GM12892 (cell line): Measurements from ENCODE around the gene SLC3A2.

Experiments
- DNase-seq: peaks from one replicate; pipeline ENCODE4 v3.0.0; 2011; ENCODE audit not compliant: insufficient read length
- FAIRE-seq: peaks from 2 replicates; lab custom pipeline; 2011; peaks lifted over from hg19 to GRCh38; lab: Jason Lieb, UNC
- POLR2A ChIP-seq: IDR thresholded peaks from 2 replicates; pipeline ENCODE4 v1.6.1; 2011; ENCODE audit warnings: low read depth, low read length, control low read depth
- POLR2AphosphoS5 ChIP-seq: IDR thresholded peaks from 2 replicates; pipeline ENCODE4 v1.6.1; 2011; ENCODE audit warnings: low read depth, low read length, control low read depth
- TAF1 ChIP-seq: IDR thresholded peaks from 2 replicates; pipeline ENCODE4 v1.6.1; 2011; ENCODE audit warnings: low read depth, mild to moderate bottlenecking, control low read depth, low read length, borderline replicate concordance

SLC3A2 gene

GRCh38 chr11:62875698-62876478 lies 4.8 kb upstream of the SLC3A2 start:
- TF ChIP-seq TAF1, result no peak
- no peak for DNase-seq
- FAIRE-seq, result no peak

- DNase-seq, result no peak
- FAIRE-seq, result no peak
- TF ChIP-seq POLR2A (no peak), POLR2AphosphoS5 (no peak), TAF1 (no peak)
Measured at GRCh38 chr11:62876712-62877111, 4.0 kb upstream of the SLC3A2 start.

DNA sequence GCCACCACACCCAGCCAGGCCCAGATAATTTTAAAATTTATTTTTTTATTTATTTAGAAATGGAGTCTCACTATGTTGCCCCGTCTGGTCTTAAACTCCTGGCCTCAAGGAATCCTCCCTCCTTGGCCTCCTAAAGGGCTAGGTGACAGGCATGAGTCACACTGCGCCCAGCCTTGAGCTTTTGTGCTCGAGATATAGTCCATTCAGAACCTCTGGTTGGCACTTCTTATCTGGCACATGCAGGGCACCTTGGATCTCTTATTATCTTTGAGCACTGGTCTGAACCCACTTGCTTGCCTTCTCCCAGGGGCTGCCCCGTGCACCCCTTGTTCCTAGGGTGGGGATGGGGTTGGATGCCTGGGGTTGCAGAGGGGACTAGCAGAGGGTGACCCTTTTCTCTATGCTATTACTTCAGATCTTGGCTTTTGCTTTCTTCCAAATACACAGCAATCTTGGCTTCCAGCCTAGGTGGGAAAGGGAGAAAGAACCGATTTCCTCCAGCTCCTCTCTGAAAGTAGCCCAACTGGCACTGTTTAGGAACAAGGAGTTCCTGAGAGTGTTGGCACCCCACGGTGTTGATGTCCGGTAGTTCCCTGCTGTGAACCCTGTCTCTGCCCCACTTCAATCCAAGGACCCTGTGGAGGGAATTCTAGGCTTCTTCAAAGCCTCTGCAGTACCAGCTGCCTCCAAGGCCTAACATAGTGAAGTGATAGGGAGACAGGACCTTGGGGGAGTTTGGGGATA lies 1.3 kb upstream of the SLC3A2 start:
- FAIRE-seq, result no peak
- TF ChIP-seq TAF1, result no peak
- TF ChIP-seq POLR2AphosphoS5, result no peak
- TF ChIP-seq POLR2A, result no peak

DNA sequence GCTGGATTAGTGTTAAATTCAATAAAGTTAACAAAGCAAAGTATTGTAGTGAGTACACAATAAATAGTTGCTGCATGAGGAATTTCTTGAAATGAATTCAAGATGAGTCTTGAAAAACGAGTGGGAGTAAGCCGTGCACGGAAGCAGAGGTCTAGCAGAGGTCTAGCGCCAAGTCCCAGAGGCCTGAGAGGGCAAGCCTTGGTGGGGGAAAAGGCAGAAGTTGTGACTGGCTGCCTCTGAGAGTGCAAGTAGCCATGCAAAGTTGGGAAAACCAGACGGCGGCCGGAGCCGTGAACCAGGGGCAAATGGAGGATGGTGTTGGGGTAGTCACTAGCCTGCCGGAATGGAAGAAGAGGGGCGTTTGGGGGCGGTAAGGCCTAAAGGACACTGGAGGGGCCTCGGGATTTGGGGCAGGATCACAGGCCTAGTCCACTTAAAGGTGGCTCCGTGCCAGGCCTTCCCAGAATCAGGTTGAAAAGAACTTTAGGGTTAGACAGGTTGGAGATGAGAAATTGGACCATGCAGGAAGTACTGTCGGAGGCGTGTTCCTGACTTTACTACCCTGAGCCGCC lies 379 bp upstream of the SLC3A2 start:
- FAIRE-seq, result no peak
- no peak for DNase-seq
- TF ChIP-seq POLR2A, result no peak
- TF ChIP-seq POLR2AphosphoS5, result no peak
- no peak for TF ChIP-seq TAF1

More for the DNA sequence above, 1.3 kb upstream of the SLC3A2 start:
- no peak for DNase-seq

GRCh38 chr11:62881579-62882430 lies 1.1 kb downstream of the SLC3A2 start:
- peak; percentile 55 for TF ChIP-seq POLR2A
- no peak for TF ChIP-seq POLR2AphosphoS5
- DNase-seq, result peak; percentile 78
- peak; percentile 67 for FAIRE-seq

DNA sequence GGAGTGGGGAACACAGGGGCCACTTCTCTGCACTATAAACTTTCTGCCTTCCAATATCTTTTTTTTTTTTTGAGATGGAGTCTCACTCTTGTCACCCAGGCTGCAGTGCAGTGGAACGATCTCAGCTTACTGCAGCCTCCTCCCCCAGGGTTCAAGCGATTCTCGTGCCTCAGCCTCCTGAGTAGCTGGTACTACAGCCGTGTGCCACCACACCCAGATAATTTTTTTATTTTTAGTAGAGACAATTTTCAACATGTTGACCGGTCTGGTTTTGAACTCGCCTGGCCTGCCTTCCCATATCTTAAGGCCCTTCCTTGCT lies 1.7 kb downstream of the SLC3A2 start:
- FAIRE-seq, result no peak
- no peak for DNase-seq
- TF ChIP-seq POLR2A (no peak), POLR2AphosphoS5 (no peak), TAF1 (no peak)

DNA sequence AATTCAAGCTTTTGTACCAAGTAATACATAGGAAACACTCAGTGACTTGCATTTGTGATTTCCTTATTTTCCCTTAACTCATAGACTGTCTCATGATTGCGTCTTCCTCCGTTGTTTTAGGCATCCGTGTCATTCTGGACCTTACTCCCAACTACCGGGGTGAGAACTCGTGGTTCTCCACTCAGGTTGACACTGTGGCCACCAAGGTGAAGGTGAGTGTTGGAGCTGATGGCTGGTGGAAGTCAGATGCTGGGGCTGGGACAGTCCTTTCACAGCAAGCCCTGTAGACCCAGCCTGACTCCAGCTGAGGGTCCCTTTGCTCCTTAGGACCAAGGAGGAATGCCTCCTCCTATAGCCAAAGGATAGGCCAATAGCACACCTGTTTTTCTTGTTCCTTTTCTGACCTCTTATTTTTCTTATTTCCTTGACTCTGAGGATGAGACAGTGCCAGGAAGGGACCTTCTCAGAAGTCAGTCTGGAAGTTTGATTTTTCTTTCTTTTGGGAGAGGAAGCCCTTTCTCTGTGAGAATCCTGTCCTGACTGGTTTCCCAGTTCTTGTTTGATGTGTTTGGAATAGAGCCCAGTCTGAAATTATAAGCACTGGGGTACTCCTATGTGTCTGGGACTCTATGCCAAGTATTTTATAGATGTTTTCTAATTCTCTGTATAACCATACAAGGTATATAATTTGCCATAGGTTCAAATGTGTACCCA lies 2.2 kb downstream of the SLC3A2 start:
- DNase-seq (no peak), FAIRE-seq (no peak)
- TF ChIP-seq TAF1, result no peak
- no peak for TF ChIP-seq POLR2A
- TF ChIP-seq POLR2AphosphoS5, result no peak

GRCh38 chr11:62883673-62884072 lies 3.0 kb downstream of the SLC3A2 start:
- FAIRE-seq, result no peak
- DNase-seq, result no peak
- TF ChIP-seq TAF1 (no peak), POLR2A (no peak), POLR2AphosphoS5 (no peak)

- DNase-seq (no peak), FAIRE-seq (no peak)
- TF ChIP-seq POLR2AphosphoS5, result 0 out of 2 replicates have a peak, but pooled peaks have one; percentile 20
- TF ChIP-seq POLR2A, result no peak
- TF ChIP-seq TAF1, result no peak
Measured at GRCh38 chr11:62885137-62885750, 4.5 kb downstream of the SLC3A2 start.

- TF ChIP-seq POLR2A (no peak), POLR2AphosphoS5 (no peak), TAF1 (no peak)
- DNase-seq (no peak), FAIRE-seq (no peak)
Measured at GRCh38 chr11:62888406-62888805, 7.7 kb downstream of the SLC3A2 start.
